Measurements from ENCODE around the gene RPS5. TPM values are rescaled to one million over a fixed set of nuclear protein-coding genes. Genes with fewer than 3 reads are reported as not detected.
"Not testable (repeated sequence)": the region's sequence is repeated elsewhere in the genome, so short reads cannot be mapped to it uniquely, and the experiment has no call there.

Gene RPS5
- total RNA-seq, 2 donors from 2014 or later: 747 to 789 TPM

GRCh38 chr19:58346961-58347929, 39.8 kb upstream of the RPS5 start:
- peak overlapping the region; percentile 75 for H3K4me3 ChIP-seq
- H3K9me3 ChIP-seq: no peaks in the 10 kb centered on the region
- H3K36me3 ChIP-seq: no peaks in the 10 kb centered on the region
- peaks cover 0 to 18% of the 10 kb centered on the region in 2 donors for H3K4me1 ChIP-seq (ENCODE audit: control insufficient read depth in 1 of 2, low read depth in 2 of 2)
- TF ChIP-seq CTCF (IDR thresholded peaks at IDR 0.05): no peak
- ATAC-seq (ENCODE audit: insufficient number of reproducible peaks, low FRiP score, low read depth) (no peak), DNase-seq (ENCODE audit: low spot score) (no peak)
- no peaks in the 10 kb centered on the region for H3K27me3 ChIP-seq (replicated peaks; ENCODE audit: insufficient read depth)
- H3K27ac ChIP-seq: peak overlapping the region; percentile 45 to 61

GRCh38 chr19:58348080-58348479, 39.0 kb upstream of the RPS5 start:
- DNase-seq (ENCODE audit: low spot score); H3K9me3 ChIP-seq; H3K27me3 ChIP-seq (replicated peaks; ENCODE audit: insufficient read depth); ATAC-seq (ENCODE audit: insufficient number of reproducible peaks, low FRiP score, low read depth); H3K27ac ChIP-seq; H3K36me3 ChIP-seq: not testable (repeated sequence)
- Histone ChIP-seq H3K4me3 (peak overlapping the region; percentile 75), H3K4me1 (ENCODE audit: control insufficient read depth in 1 of 2, low read depth in 2 of 2) (peaks cover 0 to 18% of the 10 kb centered on the region in 2 donors)

- Histone ChIP-seq H3K27ac (no peak overlapping the region), H3K27me3 (replicated peaks; ENCODE audit: insufficient read depth) (no peaks in the 10 kb centered on the region), H3K9me3 (no peaks in the 10 kb centered on the region), H3K4me1 (ENCODE audit: control insufficient read depth in 1 of 2, low read depth in 2 of 2) (peaks cover 0 to 18% of the 10 kb centered on the region in 2 donors), H3K4me3 (no peak overlapping the region), H3K36me3 (no peaks in the 10 kb centered on the region)
- no peak for TF ChIP-seq CTCF (IDR thresholded peaks at IDR 0.05)
- ATAC-seq (ENCODE audit: insufficient number of reproducible peaks, low FRiP score, low read depth) (no peak), DNase-seq (ENCODE audit: low spot score) (no peak)
Observed at GRCh38 chr19:58349590-58349989, 37.5 kb upstream of the RPS5 start.

GRCh38 chr19:58350001-58350861, 36.8 kb upstream of the RPS5 start:
- Histone ChIP-seq H3K4me1 (ENCODE audit: control insufficient read depth in 1 of 2, low read depth in 2 of 2) (peaks cover 0 to 18% of the 10 kb centered on the region in 2 donors), H3K36me3 (no peaks in the 10 kb centered on the region), H3K9me3 (no peaks in the 10 kb centered on the region), H3K4me3 (peak overlapping the region; percentile 19), H3K27me3 (replicated peaks; ENCODE audit: insufficient read depth) (no peaks in the 10 kb centered on the region), H3K27ac (no peak overlapping the region)
- TF ChIP-seq CTCF (IDR thresholded peaks at IDR 0.05): no peak
- DNase-seq (ENCODE audit: low spot score): no peak
- ATAC-seq (ENCODE audit: insufficient number of reproducible peaks, low FRiP score, low read depth): no peak

GRCh38 chr19:58350871-58351557, 36.1 kb upstream of the RPS5 start:
- TF ChIP-seq CTCF (IDR thresholded peaks at IDR 0.05): no peak
- no peaks in the 10 kb centered on the region for H3K27me3 ChIP-seq (replicated peaks; ENCODE audit: insufficient read depth)

More at GRCh38 chr19:58350871-58351557, 36.1 kb upstream of the RPS5 start:
- Histone ChIP-seq H3K4me1 (ENCODE audit: control insufficient read depth in 1 of 2, low read depth in 2 of 2) (peaks cover 0 to 18% of the 10 kb centered on the region in 2 donors), H3K36me3 (no peaks in the 10 kb centered on the region), H3K4me3 (no peak overlapping the region), H3K27ac (no peak overlapping the region), H3K9me3 (no peaks in the 10 kb centered on the region)
- no peak for DNase-seq (ENCODE audit: low spot score)
- ATAC-seq (ENCODE audit: insufficient number of reproducible peaks, low FRiP score, low read depth): no peak

Measured in thoracic aorta (tissue), 2 donors.